ENCODE measurements around the gene TMEM154.

Gene TMEM154

GRCh38 chr4:152579107-152579764 lies 100.6 kb downstream of the TMEM154 start:
- no peak overlapping the region for H2AFZ ChIP-seq (ENCODE audit: low read length)
- no peak for TF ChIP-seq CTCF (IDR thresholded peaks at IDR 0.05; ENCODE audit: low read length)
- TF ChIP-seq EZH2 (IDR thresholded peaks at IDR 0.05; ENCODE audit: borderline replicate concordance, low read length) = no peak
- H3F3A ChIP-seq (ENCODE audit: insufficient read depth, low read length) = peaks cover 3% of the 10 kb centered on the region; the same call in 1 of the 2 replicates
- H3K9me3 ChIP-seq (ENCODE audit: low read length) = no peaks in the 10 kb centered on the region
- H4K20me1 ChIP-seq (ENCODE audit: insufficient read depth, low read length) = no peaks in the 10 kb centered on the region
- no peaks in the 10 kb centered on the region for H3K27me3 ChIP-seq (ENCODE audit: insufficient read depth, low read length)
- no peak overlapping the region for H3K27ac ChIP-seq (ENCODE audit: low read depth, low read length, poor library complexity, severe bottlenecking)
- no peaks in the 10 kb centered on the region for H3K36me3 ChIP-seq (ENCODE audit: insufficient read depth, low read length)
- no peak overlapping the region for H3K4me2 ChIP-seq (ENCODE audit: low read length)
- H3K9me2 ChIP-seq (ENCODE audit: low read depth, low read length) = no peaks in the 10 kb centered on the region
- H3K4me3 ChIP-seq (ENCODE audit: low read depth, low read length, poor library complexity, severe bottlenecking) = no peak overlapping the region
- H3K4me1 ChIP-seq (ENCODE audit: insufficient read depth, low read length, severe bottlenecking) = peaks cover 19% of the 10 kb centered on the region
- no peak overlapping the region for H3K9ac ChIP-seq (ENCODE audit: low read length)
- H3K79me2 ChIP-seq (ENCODE audit: insufficient read depth, low read length) = no peaks in the 10 kb centered on the region

- Histone ChIP-seq H3K27ac (ENCODE audit: low read depth, low read length, poor library complexity, severe bottlenecking) (no peak overlapping the region), H3F3A (ENCODE audit: insufficient read depth, low read length) (peaks cover 3% of the 10 kb centered on the region; the same call in 1 of the 2 replicates), H3K9ac (ENCODE audit: low read length) (no peak overlapping the region), H3K4me3 (ENCODE audit: low read depth, low read length, poor library complexity, severe bottlenecking) (no peak overlapping the region), H3K36me3 (ENCODE audit: insufficient read depth, low read length) (no peaks in the 10 kb centered on the region), H2AFZ (ENCODE audit: low read length) (no peak overlapping the region), H3K9me2 (ENCODE audit: low read depth, low read length) (no peaks in the 10 kb centered on the region), H4K20me1 (ENCODE audit: insufficient read depth, low read length) (no peaks in the 10 kb centered on the region), H3K4me1 (ENCODE audit: insufficient read depth, low read length, severe bottlenecking) (peaks cover 19% of the 10 kb centered on the region), H3K9me3 (ENCODE audit: low read length) (no peaks in the 10 kb centered on the region), H3K27me3 (ENCODE audit: insufficient read depth, low read length) (no peaks in the 10 kb centered on the region), H3K79me2 (ENCODE audit: insufficient read depth, low read length) (no peaks in the 10 kb centered on the region), H3K4me2 (ENCODE audit: low read length) (peak overlapping the region; percentile 20; the same call in 1 of the 2 replicates)
- TF ChIP-seq CTCF (IDR thresholded peaks at IDR 0.05; ENCODE audit: low read length) = no peak
- TF ChIP-seq EZH2 (IDR thresholded peaks at IDR 0.05; ENCODE audit: borderline replicate concordance, low read length) = no peak
Observed at GRCh38 chr4:152578670-152579069, 101.1 kb downstream of the TMEM154 start.

GRCh38 chr4:152577708-152578396 lies 101.9 kb downstream of the TMEM154 start:
- Histone ChIP-seq H3K27me3 (ENCODE audit: insufficient read depth, low read length) (no peaks in the 10 kb centered on the region), H4K20me1 (ENCODE audit: insufficient read depth, low read length) (no peaks in the 10 kb centered on the region), H3K9me2 (ENCODE audit: low read depth, low read length) (no peaks in the 10 kb centered on the region), H3K79me2 (ENCODE audit: insufficient read depth, low read length) (no peaks in the 10 kb centered on the region), H3K4me3 (ENCODE audit: low read depth, low read length, poor library complexity, severe bottlenecking) (no peak overlapping the region), H3K4me2 (ENCODE audit: low read length) (peak overlapping the region; percentile 20; the same call in 1 of the 2 replicates), H2AFZ (ENCODE audit: low read length) (peak overlapping the region; percentile 65; the same call in 1 of the 2 replicates), H3K4me1 (ENCODE audit: insufficient read depth, low read length, severe bottlenecking) (peaks cover 19% of the 10 kb centered on the region), H3K9ac (ENCODE audit: low read length) (no peak overlapping the region), H3K27ac (ENCODE audit: low read depth, low read length, poor library complexity, severe bottlenecking) (no peak overlapping the region), H3K9me3 (ENCODE audit: low read length) (no peaks in the 10 kb centered on the region), H3K36me3 (ENCODE audit: insufficient read depth, low read length) (no peaks in the 10 kb centered on the region), H3F3A (ENCODE audit: insufficient read depth, low read length) (peaks cover 3% of the 10 kb centered on the region; the same call in 1 of the 2 replicates)
- TF ChIP-seq CTCF (IDR thresholded peaks at IDR 0.05; ENCODE audit: low read length) (no peak), EZH2 (IDR thresholded peaks at IDR 0.05; ENCODE audit: borderline replicate concordance, low read length) (no peak)

Measured in OCI-LY1 (cell line).